ENCODE results near the gene MRPS34.

MRPS34 gene

GRCh38 chr16:1788708-1789100 lies 15.8 kb upstream of the MRPS34 start:
- no peaks in the 10 kb centered on the region for H3K27me3 ChIP-seq (replicated peaks; ENCODE audit: insufficient read depth, low read length)
- peaks cover 40% of the 10 kb centered on the region for H3K79me2 ChIP-seq (ENCODE audit: low read length)
- H3K36me3 ChIP-seq (replicated peaks; ENCODE audit: insufficient read depth, low read length) = no peaks in the 10 kb centered on the region
- no peaks in the 10 kb centered on the region for H3K4me1 ChIP-seq (ENCODE audit: low read length)
- H3K9me3 ChIP-seq (replicated peaks; ENCODE audit: insufficient read depth, low read length) = no peaks in the 10 kb centered on the region
- H2AFZ ChIP-seq (ENCODE audit: low read length) = no peak overlapping the region
- H3K4me3 ChIP-seq (ENCODE audit: low read length) = no peak overlapping the region
- no peaks in the 10 kb centered on the region for H3F3A ChIP-seq (ENCODE audit: insufficient read depth, low read length)
- no peak for TF ChIP-seq EZH2 (optimal IDR thresholded peaks at IDR 0.05; ENCODE audit: low read depth, low read length)
- TF ChIP-seq EZH2phosphoT487 (IDR thresholded peaks at IDR 0.05; ENCODE audit: low read length) = no peak
- TF ChIP-seq, protein P1, sequence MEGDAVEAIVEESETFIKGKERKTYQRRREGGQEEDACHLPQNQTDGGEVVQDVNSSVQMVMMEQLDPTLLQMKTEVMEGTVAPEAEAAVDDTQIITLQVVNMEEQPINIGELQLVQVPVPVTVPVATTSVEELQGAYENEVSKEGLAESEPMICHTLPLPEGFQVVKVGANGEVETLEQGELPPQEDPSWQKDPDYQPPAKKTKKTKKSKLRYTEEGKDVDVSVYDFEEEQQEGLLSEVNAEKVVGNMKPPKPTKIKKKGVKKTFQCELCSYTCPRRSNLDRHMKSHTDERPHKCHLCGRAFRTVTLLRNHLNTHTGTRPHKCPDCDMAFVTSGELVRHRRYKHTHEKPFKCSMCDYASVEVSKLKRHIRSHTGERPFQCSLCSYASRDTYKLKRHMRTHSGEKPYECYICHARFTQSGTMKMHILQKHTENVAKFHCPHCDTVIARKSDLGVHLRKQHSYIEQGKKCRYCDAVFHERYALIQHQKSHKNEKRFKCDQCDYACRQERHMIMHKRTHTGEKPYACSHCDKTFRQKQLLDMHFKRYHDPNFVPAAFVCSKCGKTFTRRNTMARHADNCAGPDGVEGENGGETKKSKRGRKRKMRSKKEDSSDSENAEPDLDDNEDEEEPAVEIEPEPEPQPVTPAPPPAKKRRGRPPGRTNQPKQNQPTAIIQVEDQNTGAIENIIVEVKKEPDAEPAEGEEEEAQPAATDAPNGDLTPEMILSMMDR (IDR thresholded peaks at IDR 0.05; ENCODE audit: low read length) = no peak
- H3K4me2 ChIP-seq (ENCODE audit: low read depth, low read length) = no peak overlapping the region
- no peak overlapping the region for H3K9ac ChIP-seq (ENCODE audit: low read length)
- DNase-seq = no peak
- no peaks in the 10 kb centered on the region for H4K20me1 ChIP-seq (ENCODE audit: insufficient read depth, low read length)
- no peaks in the 10 kb centered on the region for H3K9me2 ChIP-seq (replicated peaks; ENCODE audit: insufficient read depth, low read length)
- no peak overlapping the region for H3K27ac ChIP-seq (ENCODE audit: low read length)

- DNase-seq = no peak
- Histone ChIP-seq H3K36me3 (replicated peaks; ENCODE audit: insufficient read depth, low read length) (no peaks in the 10 kb centered on the region), H3K4me3 (ENCODE audit: low read length) (no peak overlapping the region), H3K9me2 (replicated peaks; ENCODE audit: insufficient read depth, low read length) (no peaks in the 10 kb centered on the region), H3F3A (ENCODE audit: insufficient read depth, low read length) (no peaks in the 10 kb centered on the region), H3K4me2 (ENCODE audit: low read depth, low read length) (no peak overlapping the region), H3K27me3 (replicated peaks; ENCODE audit: insufficient read depth, low read length) (no peaks in the 10 kb centered on the region), H3K79me2 (ENCODE audit: low read length) (peaks cover 45% of the 10 kb centered on the region), H2AFZ (ENCODE audit: low read length) (no peak overlapping the region), H3K9ac (ENCODE audit: low read length) (no peak overlapping the region), H4K20me1 (ENCODE audit: insufficient read depth, low read length) (no peaks in the 10 kb centered on the region), H3K9me3 (replicated peaks; ENCODE audit: insufficient read depth, low read length) (no peaks in the 10 kb centered on the region), H3K4me1 (ENCODE audit: low read length) (no peaks in the 10 kb centered on the region), H3K27ac (ENCODE audit: low read length) (no peak overlapping the region)
- TF ChIP-seq EZH2phosphoT487 (IDR thresholded peaks at IDR 0.05; ENCODE audit: low read length) (no peak), EZH2 (optimal IDR thresholded peaks at IDR 0.05; ENCODE audit: low read depth, low read length) (no peak)
- TF ChIP-seq, protein P1 (IDR thresholded peaks at IDR 0.05; ENCODE audit: low read length) = no peak
Observed at GRCh38 chr16:1788095-1788707, 15.3 kb upstream of the MRPS34 start.

DNA sequence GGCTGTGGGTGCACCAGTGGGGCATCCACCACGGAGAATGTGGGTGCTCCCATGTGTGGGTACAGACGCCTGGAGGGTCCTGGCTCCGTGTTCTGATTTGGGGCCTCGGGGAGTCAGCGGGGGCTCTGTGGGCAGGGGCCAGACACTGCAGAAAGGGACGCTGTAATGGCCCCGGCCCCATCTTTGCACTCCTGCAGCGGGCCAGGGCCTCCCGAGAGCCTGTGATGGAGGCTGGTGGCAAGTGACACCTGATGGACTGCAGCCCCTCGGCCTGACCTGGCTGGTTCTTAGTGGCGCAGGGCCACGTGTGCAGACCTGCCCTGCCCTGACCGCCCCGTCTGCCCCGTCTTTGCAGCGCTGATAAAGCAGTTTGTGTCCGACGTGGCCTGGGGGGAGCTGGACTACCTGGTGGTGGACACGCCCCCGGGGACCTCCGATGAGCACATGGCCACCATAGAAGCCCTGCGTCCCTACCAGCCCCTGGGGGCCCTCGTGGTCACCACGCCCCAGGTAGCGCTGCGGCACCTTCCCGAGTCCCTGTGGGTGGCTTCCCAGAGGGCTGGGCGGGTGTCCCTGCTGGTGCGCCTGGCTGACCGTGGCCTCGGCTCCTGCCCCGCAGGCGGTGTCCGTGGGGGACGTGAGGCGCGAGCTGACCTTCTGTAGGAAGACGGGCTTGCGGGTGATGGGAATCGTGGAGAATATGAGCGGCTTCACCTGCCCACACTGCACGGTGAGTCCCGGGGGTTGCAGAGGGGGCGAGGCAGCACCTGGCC lies 14.6 kb upstream of the MRPS34 start:
- Histone ChIP-seq H4K20me1 (ENCODE audit: insufficient read depth, low read length) (no peaks in the 10 kb centered on the region), H3K27ac (ENCODE audit: low read length) (no peak overlapping the region), H3K9me3 (replicated peaks; ENCODE audit: insufficient read depth, low read length) (no peaks in the 10 kb centered on the region), H3K36me3 (replicated peaks; ENCODE audit: insufficient read depth, low read length) (no peaks in the 10 kb centered on the region), H3F3A (ENCODE audit: insufficient read depth, low read length) (no peaks in the 10 kb centered on the region), H2AFZ (ENCODE audit: low read length) (no peak overlapping the region), H3K4me2 (ENCODE audit: low read depth, low read length) (no peak overlapping the region), H3K9me2 (replicated peaks; ENCODE audit: insufficient read depth, low read length) (no peaks in the 10 kb centered on the region), H3K9ac (ENCODE audit: low read length) (no peak overlapping the region), H3K27me3 (replicated peaks; ENCODE audit: insufficient read depth, low read length) (no peaks in the 10 kb centered on the region), H3K4me1 (ENCODE audit: low read length) (no peaks in the 10 kb centered on the region), H3K4me3 (ENCODE audit: low read length) (no peak overlapping the region), H3K79me2 (ENCODE audit: low read length) (peaks cover 48% of the 10 kb centered on the region)
- TF ChIP-seq EZH2 (optimal IDR thresholded peaks at IDR 0.05; ENCODE audit: low read depth, low read length) (no peak), EZH2phosphoT487 (IDR thresholded peaks at IDR 0.05; ENCODE audit: low read length) (no peak)
- TF ChIP-seq, protein P1 (IDR thresholded peaks at IDR 0.05; ENCODE audit: low read length) = no peak
- no peak for DNase-seq
